ENCODE results near the gene PLEKHA1. TPM values are rescaled to one million over a fixed set of nuclear protein-coding genes. Genes with fewer than 3 reads are reported as not detected.

Gene PLEKHA1
- total and polyA plus RNA-seq, 2 experiments from 2014 or later: 54.0 to 62.6 TPM

DNA sequence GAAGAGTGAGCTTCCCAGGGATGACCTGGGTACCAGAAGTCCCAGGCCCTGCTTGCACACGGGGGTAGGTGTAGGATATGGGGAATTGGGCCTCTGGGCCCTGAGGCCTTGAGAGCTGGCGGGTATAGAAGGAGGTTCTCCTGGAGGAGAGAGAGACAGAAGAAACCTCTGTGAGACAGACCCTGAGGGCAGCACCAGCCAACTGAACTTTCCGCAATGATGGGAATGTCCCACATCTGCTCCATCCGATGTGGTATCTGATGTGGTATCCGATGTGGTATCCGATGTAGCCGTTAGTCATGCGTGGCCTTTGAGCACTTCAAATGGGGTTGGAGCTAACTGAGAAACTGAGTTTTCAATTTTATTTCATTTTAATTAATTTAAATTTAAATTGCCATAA is 30.6 kb upstream of the PLEKHA1 start:
- Histone ChIP-seq H4K20me1 (ENCODE audit: insufficient read depth, poor library complexity, severe bottlenecking) (no peaks in the 10 kb centered on the region), H2AFZ (no peak overlapping the region), H3K4me2 (no peak overlapping the region), H3K9me2 (replicated peaks; ENCODE audit: insufficient read depth) (no peaks in the 10 kb centered on the region), H3K4me3 (no peak overlapping the region), H3K27ac (peak overlapping the region; percentile 82), H3K9me3 (ENCODE audit: low read depth) (no peaks in the 10 kb centered on the region), H3K36me3 (replicated peaks; ENCODE audit: insufficient read depth, low read depth) (no peaks in the 10 kb centered on the region), H3K4me1 (ENCODE audit: insufficient read depth) (peaks cover 12% of the 10 kb centered on the region), H3K27me3 (no peaks in the 10 kb centered on the region), H3K79me2 (no peaks in the 10 kb centered on the region)
- 96% methylated on average over 8 of the region's 8 CpGs for WGBS (ENCODE audit: low lambda C conversion rate, missing lambda C conversion rate)
- TF ChIP-seq, protein P1, sequence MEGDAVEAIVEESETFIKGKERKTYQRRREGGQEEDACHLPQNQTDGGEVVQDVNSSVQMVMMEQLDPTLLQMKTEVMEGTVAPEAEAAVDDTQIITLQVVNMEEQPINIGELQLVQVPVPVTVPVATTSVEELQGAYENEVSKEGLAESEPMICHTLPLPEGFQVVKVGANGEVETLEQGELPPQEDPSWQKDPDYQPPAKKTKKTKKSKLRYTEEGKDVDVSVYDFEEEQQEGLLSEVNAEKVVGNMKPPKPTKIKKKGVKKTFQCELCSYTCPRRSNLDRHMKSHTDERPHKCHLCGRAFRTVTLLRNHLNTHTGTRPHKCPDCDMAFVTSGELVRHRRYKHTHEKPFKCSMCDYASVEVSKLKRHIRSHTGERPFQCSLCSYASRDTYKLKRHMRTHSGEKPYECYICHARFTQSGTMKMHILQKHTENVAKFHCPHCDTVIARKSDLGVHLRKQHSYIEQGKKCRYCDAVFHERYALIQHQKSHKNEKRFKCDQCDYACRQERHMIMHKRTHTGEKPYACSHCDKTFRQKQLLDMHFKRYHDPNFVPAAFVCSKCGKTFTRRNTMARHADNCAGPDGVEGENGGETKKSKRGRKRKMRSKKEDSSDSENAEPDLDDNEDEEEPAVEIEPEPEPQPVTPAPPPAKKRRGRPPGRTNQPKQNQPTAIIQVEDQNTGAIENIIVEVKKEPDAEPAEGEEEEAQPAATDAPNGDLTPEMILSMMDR (IDR thresholded peaks at IDR 0.05; ENCODE audit: poor library complexity): no peak
- no peak for TF ChIP-seq EZH2phosphoT487 (IDR thresholded peaks at IDR 0.05; ENCODE audit: low read depth, severe bottlenecking, unreplicated experiment)
- TF ChIP-seq EZH2 (IDR thresholded peaks at IDR 0.05; ENCODE audit: borderline replicate concordance): no peak
- no peak for DNase-seq (ENCODE audit: low spot score)

DNA sequence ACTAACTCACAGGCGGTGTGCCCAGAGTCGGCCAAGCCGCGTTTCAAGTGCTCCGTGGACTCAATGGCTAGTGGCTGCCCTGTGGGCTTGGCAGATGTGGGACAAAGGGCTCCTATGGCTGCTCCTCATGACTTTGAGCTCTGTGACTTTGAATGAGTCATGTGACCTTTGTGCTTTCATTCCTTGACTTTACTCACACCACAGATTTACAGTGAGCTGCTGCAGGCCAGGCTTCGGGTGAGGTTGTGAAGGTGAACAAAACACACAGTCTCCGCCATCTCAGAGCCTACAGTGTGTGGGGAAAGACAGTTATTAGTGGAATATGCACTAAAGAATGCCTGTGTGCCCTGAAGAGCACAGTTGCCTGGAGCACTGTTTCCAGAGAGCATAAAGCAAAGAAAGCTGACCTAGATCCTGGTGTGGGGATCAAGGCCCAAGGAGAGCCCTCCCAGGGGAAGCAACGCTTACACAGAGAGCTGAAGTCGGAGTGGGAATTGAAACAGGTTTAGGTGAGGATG is 29.7 kb upstream of the PLEKHA1 start:
- Histone ChIP-seq H4K20me1 (ENCODE audit: insufficient read depth, poor library complexity, severe bottlenecking) (no peaks in the 10 kb centered on the region), H3K4me2 (peak overlapping the region; percentile 27), H3K4me3 (no peak overlapping the region), H2AFZ (no peak overlapping the region), H3K4me1 (ENCODE audit: insufficient read depth) (peaks cover 21% of the 10 kb centered on the region), H3K9me3 (ENCODE audit: low read depth) (no peaks in the 10 kb centered on the region), H3K27me3 (no peaks in the 10 kb centered on the region), H3K9me2 (replicated peaks; ENCODE audit: insufficient read depth) (no peaks in the 10 kb centered on the region), H3K27ac (peak overlapping the region; percentile 82), H3K36me3 (replicated peaks; ENCODE audit: insufficient read depth, low read depth) (no peaks in the 10 kb centered on the region), H3K79me2 (no peaks in the 10 kb centered on the region)
- TF ChIP-seq EZH2 (IDR thresholded peaks at IDR 0.05; ENCODE audit: borderline replicate concordance) (no peak), EZH2phosphoT487 (IDR thresholded peaks at IDR 0.05; ENCODE audit: low read depth, severe bottlenecking, unreplicated experiment) (no peak)
- TF ChIP-seq, protein P1 (IDR thresholded peaks at IDR 0.05; ENCODE audit: poor library complexity): no peak
- DNase-seq (ENCODE audit: low spot score): peak; percentile 64
- 87% methylated on average over 9 of the region's 9 CpGs for WGBS (ENCODE audit: low lambda C conversion rate, missing lambda C conversion rate)

DNA sequence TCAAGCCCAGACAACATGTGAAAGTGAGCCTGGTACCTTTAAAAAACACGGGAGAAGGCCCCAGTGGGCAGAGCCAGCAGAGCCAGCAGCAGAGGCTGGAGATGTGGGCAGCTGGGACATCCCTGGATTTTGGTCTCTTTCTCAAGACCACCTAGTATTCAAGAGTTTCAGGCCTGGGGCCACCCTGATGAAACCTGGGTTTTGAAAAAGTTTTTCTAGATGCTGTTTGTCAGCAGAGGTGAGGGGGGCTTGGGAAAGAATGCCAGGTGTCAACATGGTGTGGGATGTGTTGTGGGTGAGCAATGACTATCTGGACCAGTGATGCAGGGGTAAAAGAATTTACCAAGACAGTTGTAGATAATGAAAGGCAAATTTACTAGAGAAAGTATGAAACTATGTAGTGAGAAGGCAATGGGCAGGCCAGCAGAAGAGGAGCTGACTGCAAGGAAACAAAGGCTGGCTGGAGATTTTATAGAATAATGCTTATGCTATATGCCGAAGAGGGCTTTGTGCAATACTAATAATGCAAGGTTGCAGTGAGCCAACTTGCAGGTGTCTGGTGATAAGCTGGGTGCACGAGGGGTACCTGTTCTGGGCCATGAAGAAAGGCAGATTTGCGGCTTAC is 28.1 kb upstream of the PLEKHA1 start:
- TF ChIP-seq EZH2 (IDR thresholded peaks at IDR 0.05; ENCODE audit: borderline replicate concordance) (no peak), EZH2phosphoT487 (IDR thresholded peaks at IDR 0.05; ENCODE audit: low read depth, severe bottlenecking, unreplicated experiment) (no peak)
- TF ChIP-seq, protein P1 (IDR thresholded peaks at IDR 0.05; ENCODE audit: poor library complexity): no peak
- H3K27me3 ChIP-seq: no peaks in the 10 kb centered on the region

More for the DNA sequence above, 28.1 kb upstream of the PLEKHA1 start:
- Histone ChIP-seq H3K4me3 (no peak overlapping the region), H4K20me1 (ENCODE audit: insufficient read depth, poor library complexity, severe bottlenecking) (no peaks in the 10 kb centered on the region), H3K79me2 (no peaks in the 10 kb centered on the region), H3K36me3 (replicated peaks; ENCODE audit: insufficient read depth, low read depth) (no peaks in the 10 kb centered on the region), H2AFZ (no peak overlapping the region), H3K27ac (no peak overlapping the region), H3K9me2 (replicated peaks; ENCODE audit: insufficient read depth) (no peaks in the 10 kb centered on the region), H3K4me1 (ENCODE audit: insufficient read depth) (peaks cover 28% of the 10 kb centered on the region), H3K9me3 (ENCODE audit: low read depth) (no peaks in the 10 kb centered on the region), H3K4me2 (no peak overlapping the region)
- DNase-seq (ENCODE audit: low spot score): no peak
- WGBS (ENCODE audit: low lambda C conversion rate, missing lambda C conversion rate): 86% methylated on average over 4 of the region's 4 CpGs
